ENCODE results near the gene KRTCAP2.

KRTCAP2 gene

GRCh38 chr1:155131285-155131684 lies 41.8 kb downstream of the KRTCAP2 start:
- no peak for TF ChIP-seq CTCF (IDR thresholded peaks at IDR 0.05)
- peak overlapping the region; percentile 75 for H3K4me3 ChIP-seq (ENCODE audit: low read depth, low read length)

GRCh38 chr1:155130272-155131006 lies 42.7 kb downstream of the KRTCAP2 start:
- Histone ChIP-seq H3K9me3 (ENCODE audit: control insufficient read depth, low read length) (no peaks in the 10 kb centered on the region), H2AFZ (no peak overlapping the region), H3K4me2 (ENCODE audit: low read length) (peak overlapping the region; percentile 57), H3K79me2 (no peaks in the 10 kb centered on the region), H3K27me3 (ENCODE audit: control insufficient read depth, insufficient read depth, low read length) (no peaks in the 10 kb centered on the region), H3K4me1 (peaks cover 2% of the 10 kb centered on the region), H3K36me3 (ENCODE audit: control insufficient read depth, insufficient read depth, low read length) (no peaks in the 10 kb centered on the region), H3K4me3 (ENCODE audit: low read depth, low read length) (peak overlapping the region; percentile 75), H3K9ac (no peak overlapping the region), H3K27ac (peak overlapping the region; percentile 72)
- no peak for TF ChIP-seq CTCF (IDR thresholded peaks at IDR 0.05)

More at GRCh38 chr1:155131285-155131684, 41.8 kb downstream of the KRTCAP2 start:
- Histone ChIP-seq H3K36me3 (ENCODE audit: control insufficient read depth, insufficient read depth, low read length) (no peaks in the 10 kb centered on the region), H3K27me3 (ENCODE audit: control insufficient read depth, insufficient read depth, low read length) (no peaks in the 10 kb centered on the region), H3K4me2 (ENCODE audit: low read length) (peak overlapping the region; percentile 20), H3K27ac (no peak overlapping the region), H2AFZ (no peak overlapping the region), H3K79me2 (no peaks in the 10 kb centered on the region), H3K9me3 (ENCODE audit: control insufficient read depth, low read length) (no peaks in the 10 kb centered on the region), H3K4me1 (peaks cover 2% of the 10 kb centered on the region), H3K9ac (no peak overlapping the region)

DNA sequence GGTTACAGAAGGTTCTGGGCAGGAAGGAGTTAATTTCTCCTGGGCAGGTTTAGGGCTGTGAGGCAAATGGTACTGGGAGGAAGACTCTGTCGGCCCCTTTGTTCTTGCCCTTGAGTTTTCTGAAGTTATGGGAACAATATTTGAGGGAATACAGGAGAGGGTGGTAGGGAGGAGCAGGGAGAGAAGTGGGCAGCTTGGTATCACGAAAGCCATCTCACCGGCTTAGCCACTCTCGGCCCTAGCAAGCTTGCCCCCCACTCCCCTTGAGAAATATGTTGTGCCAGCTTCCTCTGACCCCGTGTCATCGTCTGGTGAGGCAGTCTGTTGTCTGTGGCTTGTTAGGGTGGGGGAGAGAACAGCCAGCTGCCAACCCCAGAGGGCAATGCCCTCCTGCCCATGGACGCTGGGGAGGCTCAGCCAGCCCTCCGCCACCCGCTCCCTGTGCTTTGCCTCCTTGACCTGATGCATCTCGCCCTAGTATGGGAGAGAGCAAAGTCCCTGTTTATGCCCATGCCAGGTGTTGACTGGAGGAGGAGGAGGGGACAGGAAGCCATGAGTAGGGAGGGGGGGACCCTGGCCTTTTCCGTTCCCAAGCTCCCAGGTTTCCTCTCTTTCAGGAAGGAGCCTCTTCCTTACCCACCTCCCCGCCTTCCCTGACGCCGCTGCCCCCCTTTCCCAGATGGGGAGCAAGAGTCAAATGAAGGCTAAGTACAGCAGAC lies 44.2 kb downstream of the KRTCAP2 start:
- Histone ChIP-seq H3K79me2 (no peaks in the 10 kb centered on the region), H3K9me3 (ENCODE audit: control insufficient read depth, low read length) (no peaks in the 10 kb centered on the region), H3K4me3 (ENCODE audit: low read depth, low read length) (peak overlapping the region; percentile 75), H2AFZ (peak overlapping the region; percentile 64), H3K9ac (no peak overlapping the region), H3K4me2 (ENCODE audit: low read length) (peak overlapping the region; percentile 57), H3K27ac (peak overlapping the region; percentile 72), H3K27me3 (ENCODE audit: control insufficient read depth, insufficient read depth, low read length) (no peaks in the 10 kb centered on the region), H3K4me1 (peaks cover 2% of the 10 kb centered on the region), H3K36me3 (ENCODE audit: control insufficient read depth, insufficient read depth, low read length) (no peaks in the 10 kb centered on the region)
- TF ChIP-seq CTCF (IDR thresholded peaks at IDR 0.05) = no peak

GRCh38 chr1:155127967-155128754 lies 44.9 kb downstream of the KRTCAP2 start:
- no peak for TF ChIP-seq CTCF (IDR thresholded peaks at IDR 0.05)
- Histone ChIP-seq H3K4me1 (peaks cover 2% of the 10 kb centered on the region), H3K9ac (peak overlapping the region; percentile 28), H3K4me3 (ENCODE audit: low read depth, low read length) (peak overlapping the region; percentile 75), H3K79me2 (no peaks in the 10 kb centered on the region), H3K36me3 (ENCODE audit: control insufficient read depth, insufficient read depth, low read length) (no peaks in the 10 kb centered on the region), H3K27ac (peak overlapping the region; percentile 72), H3K9me3 (ENCODE audit: control insufficient read depth, low read length) (no peaks in the 10 kb centered on the region), H2AFZ (peak overlapping the region; percentile 68), H3K27me3 (ENCODE audit: control insufficient read depth, insufficient read depth, low read length) (no peaks in the 10 kb centered on the region), H3K4me2 (ENCODE audit: low read length) (peak overlapping the region; percentile 57)

Measured in parathyroid adenoma (tissue), 2 donors.